Urothelium cell line (cell line): Measurements from ENCODE around the gene STAB1.
"Not testable (repeated sequence)": the region's sequence is repeated elsewhere in the genome, so short reads cannot be mapped to it uniquely, and the experiment has no call there.

Experiments
- DNase-seq: peaks from one replicate; pipeline ENCODE4 v3.0.0; 2011; ENCODE audit warnings: low spot score, mixed read lengths
- FAIRE-seq: peaks from 2 replicates; lab custom pipeline; 2011; peaks lifted over from hg19 to GRCh38; lab: Jason Lieb, UNC

STAB1 gene

DNA sequence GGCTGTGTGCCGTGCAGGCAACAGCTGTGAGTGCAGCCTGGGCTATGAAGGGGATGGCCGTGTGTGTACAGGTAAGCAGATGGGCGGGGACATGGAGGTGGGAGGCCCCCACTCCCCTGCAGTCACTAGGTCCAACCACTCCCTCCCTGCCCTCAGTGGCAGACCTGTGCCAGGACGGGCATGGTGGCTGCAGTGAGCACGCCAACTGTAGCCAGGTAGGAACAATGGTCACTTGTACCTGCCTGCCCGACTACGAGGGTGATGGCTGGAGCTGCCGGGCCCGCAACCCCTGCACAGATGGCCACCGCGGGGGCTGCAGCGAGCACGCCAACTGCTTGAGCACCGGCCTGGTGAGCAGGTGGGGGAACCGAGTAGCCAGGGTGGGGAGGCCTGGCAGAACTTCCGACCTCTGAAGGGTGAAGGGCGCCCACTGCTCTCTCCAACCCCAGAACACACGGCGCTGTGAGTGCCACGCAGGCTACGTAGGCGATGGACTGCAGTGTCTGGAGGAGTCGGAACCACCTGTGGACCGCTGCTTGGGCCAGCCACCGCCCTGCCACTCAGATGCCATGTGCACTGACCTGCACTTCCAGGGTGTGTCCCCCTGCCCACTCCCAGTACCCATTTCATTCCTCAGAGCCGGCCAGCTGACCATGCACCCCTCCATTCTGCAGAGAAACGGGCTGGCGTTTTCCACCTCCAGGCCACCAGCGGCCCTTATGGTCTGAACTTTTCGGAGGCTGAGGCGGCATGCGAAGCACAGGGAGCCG, 26.9 kb downstream of the STAB1 start:
- FAIRE-seq: no peak
- no peak for DNase-seq

DNA sequence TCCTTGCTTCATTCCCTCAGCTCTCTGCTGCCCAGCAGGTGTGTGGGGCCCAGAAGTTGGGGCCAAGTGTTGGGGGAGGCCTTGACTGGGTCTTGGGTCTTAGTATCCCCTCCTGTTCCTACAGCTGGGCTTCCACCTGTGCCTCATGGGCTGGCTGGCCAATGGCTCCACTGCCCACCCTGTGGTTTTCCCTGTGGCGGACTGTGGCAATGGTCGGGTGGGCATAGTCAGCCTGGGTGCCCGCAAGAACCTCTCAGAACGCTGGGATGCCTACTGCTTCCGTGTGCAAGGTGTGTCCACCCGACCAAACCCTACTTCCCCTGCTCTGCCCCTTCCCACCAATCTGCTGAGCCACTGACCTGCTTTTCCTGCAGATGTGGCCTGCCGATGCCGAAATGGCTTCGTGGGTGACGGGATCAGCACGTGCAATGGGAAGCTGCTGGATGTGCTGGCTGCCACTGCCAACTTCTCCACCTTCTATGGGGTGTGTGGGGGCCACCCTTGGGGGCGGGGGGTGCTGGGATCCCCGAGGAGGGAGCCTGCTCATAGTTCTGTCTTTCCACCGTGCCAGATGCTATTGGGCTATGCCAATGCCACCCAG, 27.6 kb downstream of the STAB1 start:
- no peak for FAIRE-seq
- no peak for DNase-seq

- no peak for DNase-seq
- FAIRE-seq: no peak
These were observed 28.5 kb downstream of the STAB1 start for GRCh38 chr3:52523386-52524257.

DNA sequence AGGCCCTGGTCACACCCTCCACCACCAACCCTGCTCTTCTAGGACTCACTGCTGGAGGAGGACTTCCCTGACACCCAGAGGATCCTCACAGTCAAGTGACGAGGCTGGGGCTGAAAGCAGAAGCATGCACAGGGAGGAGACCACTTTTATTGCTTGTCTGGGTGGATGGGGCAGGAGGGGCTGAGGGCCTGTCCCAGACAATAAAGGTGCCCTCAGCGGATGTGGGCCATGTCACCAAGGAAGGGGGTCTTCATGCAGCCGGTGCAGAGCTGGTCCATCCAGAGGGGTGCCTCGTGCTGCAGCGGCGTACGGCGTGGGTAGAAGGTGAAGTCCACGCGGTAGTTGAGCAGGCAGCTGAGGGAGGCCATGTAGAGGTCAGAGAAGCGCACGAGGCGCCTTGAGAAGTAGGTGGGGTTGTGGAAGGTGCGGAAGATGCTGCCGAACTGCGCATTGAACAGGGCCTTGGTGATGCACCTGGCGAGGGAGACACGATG, 29.2 kb downstream of the STAB1 start:
- no peak for DNase-seq
- no peak for FAIRE-seq

DNA sequence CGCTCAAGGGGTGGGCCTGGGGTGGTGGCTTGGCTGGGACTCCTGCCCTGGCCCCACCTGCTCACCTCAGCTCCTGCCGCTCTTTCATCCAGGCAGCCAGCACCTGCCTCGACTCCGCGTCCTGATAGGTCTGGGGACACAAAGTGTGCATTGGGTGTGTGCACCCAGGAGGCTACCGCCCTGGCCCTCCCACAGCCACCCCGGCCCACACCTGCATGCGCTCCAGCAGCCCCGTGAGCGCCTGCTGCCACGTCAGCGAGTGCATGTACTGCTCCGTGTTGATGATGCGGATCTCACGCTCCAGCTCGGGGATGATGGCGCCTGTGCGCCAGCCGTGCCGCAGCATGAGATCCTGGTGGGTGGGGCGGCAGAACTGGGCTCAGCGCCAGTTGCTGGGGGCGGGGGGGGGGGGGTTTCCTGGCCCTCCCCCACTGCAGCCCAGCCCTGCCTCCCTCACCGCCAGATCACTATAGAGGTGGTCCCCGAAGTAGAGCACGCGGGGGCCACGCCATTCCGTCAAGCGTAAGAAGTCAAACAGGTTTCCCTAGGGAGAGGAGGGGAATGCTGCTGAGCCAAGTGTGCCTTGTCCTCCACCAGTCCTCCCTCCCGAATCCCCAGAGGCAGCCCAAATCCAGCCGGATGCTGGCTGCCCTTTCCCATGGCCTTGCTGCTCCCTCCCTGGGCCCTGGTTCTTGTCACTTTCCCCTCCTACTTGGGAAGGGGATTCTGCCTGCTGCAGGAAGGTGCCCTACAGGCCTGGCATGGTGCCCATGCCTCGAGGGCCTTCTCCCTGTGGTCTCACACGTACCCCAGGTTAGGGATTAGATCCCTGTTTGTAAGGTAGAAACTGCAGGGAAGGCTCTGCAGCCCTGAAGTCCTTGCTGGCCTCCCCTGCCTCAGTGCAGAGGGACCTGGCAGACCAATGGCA, 29.9 kb downstream of the STAB1 start:
- DNase-seq (no peak), FAIRE-seq (no peak)

- no peak for FAIRE-seq
- DNase-seq: no peak
These were observed 30.8 kb downstream of the STAB1 start for GRCh38 chr3:52525680-52526561.

- DNase-seq: not testable (repeated sequence)
These were observed 31.5 kb downstream of the STAB1 start for GRCh38 chr3:52526671-52527038.

GRCh38 chr3:52527039-52527731, 32.0 kb downstream of the STAB1 start:
- DNase-seq: no peak
- no peak for FAIRE-seq

More at GRCh38 chr3:52526671-52527038, 31.5 kb downstream of the STAB1 start:
- not testable (repeated sequence) for FAIRE-seq

- DNase-seq (no peak), FAIRE-seq (no peak)
These were observed 32.8 kb downstream of the STAB1 start for GRCh38 chr3:52527732-52528585.

DNA sequence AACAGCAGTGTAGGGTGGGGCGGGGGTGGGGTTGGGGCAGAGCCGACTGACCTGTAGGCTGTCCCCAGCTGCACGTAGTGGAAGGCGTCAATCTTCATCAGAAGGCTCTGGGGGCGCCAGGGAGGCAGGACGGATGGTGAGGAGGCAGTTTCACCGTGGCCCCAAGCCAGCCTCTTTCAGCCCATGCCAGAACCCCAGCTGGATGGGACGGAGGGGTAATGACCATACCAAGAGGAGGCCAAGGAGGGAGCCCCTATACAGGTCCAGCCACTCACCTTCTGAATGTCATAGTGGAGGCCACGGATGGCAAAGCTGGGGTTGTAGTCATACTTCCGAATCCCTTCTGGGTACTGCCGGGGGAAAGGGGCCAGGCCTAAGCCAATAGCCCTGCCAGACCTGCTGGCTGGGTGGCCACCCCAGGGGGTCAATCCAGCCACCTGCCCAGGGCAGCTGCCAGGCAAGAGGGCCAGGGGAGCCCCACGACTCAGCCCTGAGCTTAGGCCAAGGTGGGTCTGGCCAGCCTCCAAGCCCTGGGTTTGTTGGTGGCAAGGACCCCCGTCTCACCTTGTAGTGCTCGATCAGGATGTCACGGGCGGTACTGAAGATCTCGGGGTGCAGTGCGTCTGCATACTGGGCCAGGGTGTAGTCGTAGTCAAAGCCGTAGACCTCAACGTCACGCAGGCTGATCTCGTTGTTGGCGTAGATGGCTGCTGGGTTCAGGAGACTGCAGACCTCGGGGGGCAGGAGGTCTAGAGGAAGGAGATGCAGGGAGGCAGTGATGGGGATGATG, 33.6 kb downstream of the STAB1 start:
- FAIRE-seq (no peak), DNase-seq (no peak)

- no peak for DNase-seq
These were observed 34.5 kb downstream of the STAB1 start for GRCh38 chr3:52529376-52530333.

DNA sequence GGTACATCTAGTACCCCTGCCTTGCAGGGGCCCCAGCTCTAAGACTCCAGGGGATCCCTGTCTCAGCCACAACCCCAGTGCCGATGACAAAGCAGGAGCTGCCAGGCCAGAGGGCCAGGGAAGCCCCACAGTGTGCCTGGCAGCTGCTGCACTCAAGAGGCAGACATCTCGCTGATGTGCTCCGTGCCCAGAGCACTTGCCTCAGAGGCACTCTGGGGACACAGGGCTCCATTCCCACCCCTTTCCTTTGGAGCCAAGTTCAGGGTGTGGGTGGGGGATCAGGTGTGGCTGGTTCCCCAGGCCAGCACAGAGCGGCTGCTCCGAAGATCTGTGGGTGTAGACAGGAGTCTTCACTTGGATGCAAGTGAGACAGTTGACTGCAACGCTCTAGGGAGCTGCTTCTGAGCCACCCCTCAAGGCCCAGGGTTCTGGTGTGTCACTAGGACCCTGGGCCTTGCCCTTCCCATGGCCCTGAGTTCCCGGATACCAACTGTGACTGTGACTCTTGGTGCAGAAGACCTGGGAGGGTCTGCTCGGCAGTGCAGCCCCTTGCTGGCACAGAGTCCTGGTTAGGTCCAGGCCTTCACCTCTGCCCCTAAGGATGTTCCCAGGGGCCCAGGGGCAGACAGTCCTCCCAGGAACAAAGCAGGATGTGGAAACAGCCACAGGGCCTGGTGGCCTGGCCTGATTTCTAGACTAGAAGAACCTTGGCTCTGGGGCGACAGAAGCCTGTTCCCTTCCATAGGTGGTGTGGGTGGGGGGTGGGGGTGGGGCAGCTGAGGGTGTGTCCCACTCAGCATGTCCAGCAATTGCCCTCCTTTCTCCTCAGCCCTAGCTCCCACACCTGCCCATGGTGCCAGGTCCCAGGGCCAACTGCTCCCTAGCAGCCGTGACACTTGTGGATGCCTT, 36.0 kb downstream of the STAB1 start:
- DNase-seq: no peak
- FAIRE-seq: no peak

More at GRCh38 chr3:52529376-52530333, 34.5 kb downstream of the STAB1 start:
- FAIRE-seq: no peak

DNA sequence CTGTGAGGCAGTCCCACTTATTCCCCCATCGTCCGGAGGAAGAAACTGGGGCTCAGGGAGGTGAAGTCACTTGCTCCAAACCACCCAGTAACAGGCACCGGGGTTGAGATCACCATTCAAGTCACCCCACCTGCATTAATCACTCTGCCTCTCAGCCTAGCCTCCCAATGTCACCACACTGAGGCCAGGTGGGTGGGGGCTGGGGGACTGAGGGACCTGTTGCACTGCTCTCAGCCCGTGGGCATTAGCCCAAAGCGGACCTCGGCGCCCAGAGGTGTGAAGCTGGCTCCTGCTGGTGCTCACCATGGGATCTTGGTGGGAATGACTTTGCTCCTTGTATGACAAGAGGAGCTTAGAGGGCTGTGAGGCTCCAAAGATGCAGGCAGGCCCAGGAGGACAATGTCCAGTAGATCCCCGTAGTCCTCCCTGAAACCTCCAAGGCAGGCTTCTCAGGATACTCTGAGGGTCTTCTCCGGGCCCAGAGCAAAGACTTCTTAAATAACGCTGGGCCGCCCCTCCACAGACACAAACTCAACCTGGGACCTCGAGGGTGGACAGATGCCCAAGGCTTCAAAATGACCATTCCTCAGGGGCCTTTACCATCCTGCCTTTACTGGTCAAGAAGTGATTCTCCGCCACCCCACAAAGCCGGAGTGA, 36.9 kb downstream of the STAB1 start:
- DNase-seq (no peak), FAIRE-seq (no peak)

- peak; percentile 60 for DNase-seq
- no peak for FAIRE-seq
These were observed 37.3 kb downstream of the STAB1 start for GRCh38 chr3:52532517-52532837.
